Thoracic aorta (tissue), 2 donors: ENCODE measurements around the gene ATP9A. TPM values are rescaled to one million over a fixed set of nuclear protein-coding genes. Genes with fewer than 3 reads are reported as not detected.

Experiments
- ATAC-seq: fragments of 150-250 bp; one replicate; pipeline ENCODE4 v1.8.0; 2017; ENCODE audit warnings: low read depth; ENCODE audit not compliant: insufficient number of reproducible peaks, low FRiP score
- DNase-seq: peaks from one replicate; pipeline ENCODE4 v3.0.0-alpha.2; 2020; ENCODE audit warnings: low spot score
- H3K27ac ChIP-seq, 2 donors: fragments of 200-600 bp; sonication (generic); 1 replicate in 1 of 2; 2 replicates in 1 of 2; pipeline ENCODE4 v1.5.1; 2016; ENCODE audit warnings: mild to moderate bottlenecking in 2 of 2, moderate library complexity in 2 of 2
- H3K27me3 ChIP-seq: fragments of 200-600 bp; sonication (generic); replicated peaks from 2 replicates; pipeline ENCODE4 v1.6.0; 2016; ENCODE audit warnings: mild to moderate bottlenecking; ENCODE audit not compliant: insufficient read depth
- H3K36me3 ChIP-seq: fragments of 200-600 bp; sonication (generic); one replicate; pipeline ENCODE4 v1.5.1; 2016
- H3K4me1 ChIP-seq, 2 donors: fragments of 200-600 bp; sonication (generic); 1 replicate in 1 of 2; 2 replicates in 1 of 2; pipeline versions ENCODE4 v1.5.1 to v1.6.0; 2016; ENCODE audit warnings: low read depth in 2 of 2, mild to moderate bottlenecking in 1 of 2; ENCODE audit not compliant: control insufficient read depth in 1 of 2
- H3K4me3 ChIP-seq: fragments of 200-600 bp; sonication (generic); 2 replicates; pipeline ENCODE4 v1.5.1; 2016; ENCODE audit warnings: mild to moderate bottlenecking
- H3K9me3 ChIP-seq: fragments of 200-600 bp; sonication (generic); 2 replicates; pipeline ENCODE4 v1.5.1; 2016
- total RNA-seq, 2 donors: library from RNA; depleted of rRNA; stranded (reverse); fragments of >200 nt; gene quantifications; one replicate each; pipeline versions ENCODE4 v1.1.0 to v1.2.3, GENCODE V29; 2016
- TF ChIP-seq, protein P1 (sequence below): fragments of 200-600 bp; sonication (generic); IDR thresholded peaks from one replicate; pipeline ENCODE4 v1.5.1; 2019; ENCODE audit warnings: antibody characterized with exemption

The ATP9A gene
- total RNA-seq, 2 donors from 2014 or later = 54.4 TPM

DNA sequence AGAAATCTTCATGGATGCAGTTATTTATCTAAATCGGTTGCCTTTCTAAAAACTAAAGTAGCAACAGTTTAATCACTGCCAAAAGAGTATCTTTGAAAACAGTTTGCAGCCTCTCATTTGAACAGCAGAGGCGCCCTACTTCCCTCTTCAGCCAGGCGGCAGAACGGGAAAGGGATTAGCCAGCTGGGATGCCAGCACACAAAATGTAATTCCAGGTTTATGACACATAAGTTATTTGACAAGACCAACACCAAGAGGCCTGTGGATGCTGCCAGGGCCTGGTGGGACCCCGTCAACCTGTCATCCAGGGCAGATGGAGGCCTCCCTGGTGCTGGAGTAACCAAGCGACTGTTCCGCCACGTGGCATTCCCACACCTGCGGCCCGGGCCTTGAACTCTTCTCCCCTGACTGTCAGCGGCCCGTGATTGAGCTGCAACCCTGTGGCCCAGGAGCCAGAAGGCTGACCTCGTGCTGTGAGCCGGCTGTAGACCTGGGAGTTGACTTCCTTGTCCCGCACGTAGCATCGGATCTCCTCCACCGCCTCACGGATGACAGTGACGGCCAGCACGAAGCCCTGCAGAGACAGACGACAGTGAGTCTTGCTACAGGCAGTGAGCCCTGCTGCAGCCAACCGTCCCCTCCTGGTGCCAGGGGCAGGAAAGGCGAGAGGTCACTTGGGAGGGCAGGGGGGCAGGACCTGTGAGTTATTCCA lies 55.5 kb downstream of the ATP9A start:
- no peak for ATAC-seq
- TF ChIP-seq, protein P1, sequence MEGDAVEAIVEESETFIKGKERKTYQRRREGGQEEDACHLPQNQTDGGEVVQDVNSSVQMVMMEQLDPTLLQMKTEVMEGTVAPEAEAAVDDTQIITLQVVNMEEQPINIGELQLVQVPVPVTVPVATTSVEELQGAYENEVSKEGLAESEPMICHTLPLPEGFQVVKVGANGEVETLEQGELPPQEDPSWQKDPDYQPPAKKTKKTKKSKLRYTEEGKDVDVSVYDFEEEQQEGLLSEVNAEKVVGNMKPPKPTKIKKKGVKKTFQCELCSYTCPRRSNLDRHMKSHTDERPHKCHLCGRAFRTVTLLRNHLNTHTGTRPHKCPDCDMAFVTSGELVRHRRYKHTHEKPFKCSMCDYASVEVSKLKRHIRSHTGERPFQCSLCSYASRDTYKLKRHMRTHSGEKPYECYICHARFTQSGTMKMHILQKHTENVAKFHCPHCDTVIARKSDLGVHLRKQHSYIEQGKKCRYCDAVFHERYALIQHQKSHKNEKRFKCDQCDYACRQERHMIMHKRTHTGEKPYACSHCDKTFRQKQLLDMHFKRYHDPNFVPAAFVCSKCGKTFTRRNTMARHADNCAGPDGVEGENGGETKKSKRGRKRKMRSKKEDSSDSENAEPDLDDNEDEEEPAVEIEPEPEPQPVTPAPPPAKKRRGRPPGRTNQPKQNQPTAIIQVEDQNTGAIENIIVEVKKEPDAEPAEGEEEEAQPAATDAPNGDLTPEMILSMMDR = peak; percentile 49
- H3K9me3 ChIP-seq = no peaks in the 10 kb centered on the region
- no peak overlapping the region for H3K27ac ChIP-seq
- no peaks in the 10 kb centered on the region for H3K36me3 ChIP-seq
- no peaks in the 10 kb centered on the region for H3K4me1 ChIP-seq
- H3K4me3 ChIP-seq = no peak overlapping the region
- H3K27me3 ChIP-seq = no peaks in the 10 kb centered on the region
- DNase-seq = no peak

DNA sequence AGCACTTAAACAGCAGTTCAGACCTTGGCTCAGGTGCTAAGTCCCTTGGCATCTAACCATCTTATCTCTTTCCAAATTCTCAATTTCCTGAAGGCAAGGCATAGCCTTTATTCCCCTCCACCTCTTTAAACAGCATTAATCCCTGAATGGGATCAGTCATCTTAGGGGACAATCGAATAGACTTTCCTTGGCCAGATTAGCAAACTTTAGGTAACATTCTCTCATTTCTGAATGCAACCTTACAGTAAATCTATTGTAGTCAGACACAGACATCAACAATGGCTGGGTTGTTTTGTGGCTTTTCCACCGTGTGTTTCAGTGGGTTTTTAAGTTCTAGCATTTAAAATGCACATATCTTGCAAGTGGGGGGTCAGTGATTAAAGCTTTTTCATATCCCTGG lies 56.8 kb downstream of the ATP9A start:
- TF ChIP-seq, protein P1 = no peak
- ATAC-seq (no peak), DNase-seq (no peak)
- no peaks in the 10 kb centered on the region for H3K4me1 ChIP-seq
- H3K27me3 ChIP-seq = no peaks in the 10 kb centered on the region
- no peaks in the 10 kb centered on the region for H3K9me3 ChIP-seq
- H3K36me3 ChIP-seq = peaks cover 4% of the 10 kb centered on the region
- H3K27ac ChIP-seq = no peak overlapping the region
- no peak overlapping the region for H3K4me3 ChIP-seq

DNA sequence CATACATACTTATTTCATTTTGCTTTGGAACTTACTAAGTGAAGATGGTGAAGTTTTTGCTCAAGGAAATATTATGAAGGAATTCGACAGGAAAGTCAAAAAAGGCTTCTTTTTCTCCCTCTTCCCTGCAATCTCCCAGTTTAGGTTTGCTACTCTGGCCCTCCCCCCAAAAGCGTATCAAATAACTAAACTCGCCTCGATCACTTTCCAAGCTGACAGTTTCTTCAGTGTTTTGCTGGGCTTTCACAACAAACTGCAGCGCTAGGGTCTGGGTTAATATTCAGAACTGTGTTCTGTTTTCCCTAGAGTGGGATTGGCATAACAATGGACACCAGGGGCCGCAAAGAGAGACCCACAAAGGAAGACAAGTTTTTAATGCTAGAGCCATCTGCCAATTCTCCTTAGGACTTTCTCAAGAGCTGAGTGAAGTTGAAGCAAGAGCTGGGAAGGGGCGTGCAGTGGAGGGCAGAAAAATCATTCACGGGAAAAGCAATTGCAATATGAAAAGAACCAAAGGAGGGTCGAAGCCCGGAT lies 57.8 kb downstream of the ATP9A start:
- Histone ChIP-seq H3K4me1 (no peaks in the 10 kb centered on the region), H3K27ac (no peak overlapping the region), H3K27me3 (no peaks in the 10 kb centered on the region), H3K36me3 (peaks cover 4% of the 10 kb centered on the region), H3K4me3 (no peak overlapping the region), H3K9me3 (no peaks in the 10 kb centered on the region)
- DNase-seq (no peak), ATAC-seq (no peak)
- TF ChIP-seq, protein P1 = no peak

DNA sequence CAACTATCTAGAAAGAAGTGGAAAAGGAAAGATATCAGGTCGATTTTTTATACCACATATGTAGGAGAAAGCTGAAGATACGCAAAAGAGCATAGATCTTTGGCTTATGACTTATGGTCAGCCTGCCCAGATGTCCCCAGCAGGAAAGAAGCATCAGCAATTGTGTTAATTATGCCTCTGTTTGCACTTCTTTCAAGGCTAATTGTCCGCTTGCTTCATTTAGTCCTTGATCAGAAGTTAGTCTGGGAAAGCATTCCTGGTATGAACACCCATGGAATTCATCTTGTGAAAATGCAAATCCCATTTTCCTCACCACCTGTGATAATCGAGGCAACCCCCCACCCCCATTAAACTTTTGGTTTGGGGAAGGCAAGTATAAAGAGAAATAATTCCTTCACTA lies 62.8 kb downstream of the ATP9A start:
- no peaks in the 10 kb centered on the region for H3K9me3 ChIP-seq
- TF ChIP-seq, protein P1 = no peak
- H3K27ac ChIP-seq = no peak overlapping the region
- no peaks in the 10 kb centered on the region for H3K27me3 ChIP-seq
- peaks cover 4% of the 10 kb centered on the region for H3K36me3 ChIP-seq
- H3K4me1 ChIP-seq = no peaks in the 10 kb centered on the region
- ATAC-seq (no peak), DNase-seq (no peak)
- no peak overlapping the region for H3K4me3 ChIP-seq

DNA sequence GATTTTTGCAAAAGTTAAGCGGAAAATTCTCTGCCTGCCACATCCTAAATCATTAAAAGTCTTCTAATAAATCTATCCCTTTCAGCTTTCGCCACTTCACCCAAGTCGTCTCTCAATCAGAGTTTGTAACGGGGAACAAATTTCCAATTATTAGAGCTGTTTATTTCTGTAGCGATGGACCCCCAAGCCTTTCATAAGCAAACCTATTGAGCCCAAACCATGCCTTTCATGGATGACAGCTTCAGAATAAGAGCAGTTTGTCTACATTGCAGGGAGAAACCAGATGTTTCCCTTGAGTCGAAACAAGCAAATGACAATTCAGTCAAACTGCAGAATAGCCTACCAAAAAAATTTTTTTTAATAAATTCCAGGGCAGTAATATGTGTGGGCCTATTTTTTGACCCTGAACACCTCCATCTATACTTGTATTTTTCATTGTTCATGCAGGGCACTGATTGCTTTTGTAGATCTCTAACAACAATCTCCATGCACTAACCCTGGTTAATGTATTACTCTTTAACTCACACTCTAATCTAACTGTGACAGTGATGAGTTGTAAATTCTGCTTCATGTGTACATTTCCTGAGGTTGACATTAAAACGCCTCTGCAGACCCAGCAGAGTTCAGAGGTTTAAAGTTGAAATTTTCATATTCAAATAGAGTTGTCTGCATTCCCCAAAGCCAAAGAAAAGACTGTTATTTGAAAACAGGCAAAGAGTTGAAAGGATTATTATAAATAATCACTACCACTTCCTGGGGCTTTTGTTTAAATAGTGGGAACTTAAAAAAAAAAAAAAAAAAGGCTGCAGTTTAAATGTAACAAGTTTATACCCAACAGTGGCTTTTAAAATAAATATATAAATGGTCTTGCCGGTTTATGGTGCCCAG lies 64.5 kb downstream of the ATP9A start:
- ATAC-seq (no peak), DNase-seq (no peak)
- peaks cover 4% of the 10 kb centered on the region for H3K36me3 ChIP-seq
- no peaks in the 10 kb centered on the region for H3K9me3 ChIP-seq
- no peak overlapping the region for H3K27ac ChIP-seq
- H3K27me3 ChIP-seq = no peaks in the 10 kb centered on the region
- TF ChIP-seq, protein P1 = no peak
- no peaks in the 10 kb centered on the region for H3K4me1 ChIP-seq
- no peak overlapping the region for H3K4me3 ChIP-seq
